ENCODE results near the gene MAPK9. TPM values are rescaled to one million over a fixed set of nuclear protein-coding genes. Genes with fewer than 3 reads are reported as not detected.
A peak's percentile ranks its signal among the peaks of the same experiment; 100 is the strongest.

MAPK9 gene
- total RNA-seq, 2 donors from 2014 or later = 46.4 to 50.2 TPM

DNA sequence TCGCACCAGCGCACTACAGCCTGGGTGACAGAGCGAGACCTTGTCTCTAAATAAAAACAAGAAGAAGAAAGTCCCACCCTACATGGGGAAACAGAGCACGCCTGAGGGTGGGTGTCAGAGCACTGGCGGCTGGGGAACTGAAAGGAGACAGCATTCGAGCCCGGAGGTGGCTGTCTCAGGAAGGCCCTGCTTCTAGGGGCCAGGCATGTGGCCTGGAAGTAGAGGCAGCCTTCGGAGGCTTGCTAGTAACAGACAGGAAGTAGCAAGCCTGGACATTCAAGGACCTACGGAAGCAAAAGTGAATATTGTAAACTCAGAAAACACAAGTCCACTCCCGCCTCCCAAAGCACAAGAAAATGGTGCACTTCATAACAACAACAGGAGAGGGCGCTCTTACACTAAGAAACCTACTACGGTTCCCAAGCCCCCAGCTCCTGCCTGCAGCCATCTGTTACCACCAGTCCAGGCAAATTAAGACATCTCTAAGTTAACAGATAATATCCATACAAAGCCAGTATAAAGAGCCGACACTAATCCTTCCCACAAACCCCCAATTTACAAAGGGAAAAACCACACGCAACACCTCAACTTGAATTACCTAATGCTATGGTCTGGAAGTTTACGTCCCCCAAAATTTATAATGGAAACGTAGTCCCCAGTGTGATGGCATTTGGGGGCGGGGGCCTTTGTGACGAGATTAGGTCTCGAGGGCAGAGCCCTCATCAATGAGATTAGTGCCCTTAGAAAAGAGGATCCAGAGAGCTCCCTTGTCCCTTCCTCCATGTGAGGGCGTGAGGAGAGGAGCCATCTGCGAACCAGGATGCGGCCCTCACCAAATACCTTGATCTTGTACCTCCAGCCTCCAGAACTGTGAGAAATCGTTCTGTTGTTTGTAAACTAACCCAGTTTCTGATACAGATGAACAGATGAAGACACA, 90.6 kb downstream of the MAPK9 start:
- peak; percentile 41 for TF ChIP-seq CTCF (IDR thresholded peaks at IDR 0.05)
- no peaks in the 10 kb centered on the region for H3K4me1 ChIP-seq
- intact Hi-C loops (cut with DNase I) = loop anchor here (10.0 kb wide), 1 partner anchor 113 kb away; no protein-coding TSS in a partner anchor
- no peak overlapping the region for H3K9ac ChIP-seq (ENCODE audit: low read depth in 2 of 2, low read length in 2 of 2)
- H3K27ac ChIP-seq = no peak overlapping the region
- H3K36me3 ChIP-seq = no peaks in the 10 kb centered on the region
- no peaks in the 10 kb centered on the region for H3K27me3 ChIP-seq
- no peaks in the 10 kb centered on the region for H3K9me3 ChIP-seq
- H3K4me3 ChIP-seq = no peak overlapping the region
- no peak for DNase-seq

DNA sequence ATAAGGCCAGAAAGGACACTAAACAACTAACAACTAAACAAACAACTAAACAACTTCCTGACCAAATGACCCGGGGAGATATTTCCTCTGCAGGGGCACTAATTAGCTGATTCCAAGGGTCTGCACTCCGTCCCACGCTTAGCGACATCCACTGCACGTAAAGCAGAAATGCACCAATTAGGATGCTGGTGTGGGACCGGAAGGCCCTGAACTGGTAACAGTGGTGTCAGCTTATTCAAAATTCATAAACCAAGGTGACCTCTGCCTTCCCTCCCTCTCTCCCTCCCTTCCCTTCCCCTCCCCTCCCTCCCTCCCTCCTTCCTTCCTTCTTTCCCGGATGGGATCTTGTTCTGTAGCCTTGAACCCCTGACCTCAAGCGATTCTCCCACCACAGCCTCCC, 92.5 kb downstream of the MAPK9 start:
- Histone ChIP-seq H3K9me3 (no peaks in the 10 kb centered on the region), H3K4me1 (no peaks in the 10 kb centered on the region), H3K4me3 (no peak overlapping the region), H3K27ac (no peak overlapping the region), H3K27me3 (no peaks in the 10 kb centered on the region), H3K36me3 (no peaks in the 10 kb centered on the region), H3K9ac (ENCODE audit: low read depth in 2 of 2, low read length in 2 of 2) (no peak overlapping the region)
- no peak for DNase-seq
- no peak for TF ChIP-seq CTCF (IDR thresholded peaks at IDR 0.05)
- intact Hi-C loops (cut with DNase I) = no loop called here

- Histone ChIP-seq H3K4me3 (no peak overlapping the region), H3K9me3 (no peaks in the 10 kb centered on the region), H3K4me1 (no peaks in the 10 kb centered on the region), H3K27me3 (no peaks in the 10 kb centered on the region), H3K9ac (ENCODE audit: low read depth in 2 of 2, low read length in 2 of 2) (no peak overlapping the region), H3K36me3 (no peaks in the 10 kb centered on the region), H3K27ac (no peak overlapping the region)
- DNase-seq = no peak
- no peak for TF ChIP-seq CTCF (IDR thresholded peaks at IDR 0.05)
- intact Hi-C loops (cut with DNase I) = no loop called here
Observed at GRCh38 chr5:180198208-180198607, 93.7 kb downstream of the MAPK9 start.

DNA sequence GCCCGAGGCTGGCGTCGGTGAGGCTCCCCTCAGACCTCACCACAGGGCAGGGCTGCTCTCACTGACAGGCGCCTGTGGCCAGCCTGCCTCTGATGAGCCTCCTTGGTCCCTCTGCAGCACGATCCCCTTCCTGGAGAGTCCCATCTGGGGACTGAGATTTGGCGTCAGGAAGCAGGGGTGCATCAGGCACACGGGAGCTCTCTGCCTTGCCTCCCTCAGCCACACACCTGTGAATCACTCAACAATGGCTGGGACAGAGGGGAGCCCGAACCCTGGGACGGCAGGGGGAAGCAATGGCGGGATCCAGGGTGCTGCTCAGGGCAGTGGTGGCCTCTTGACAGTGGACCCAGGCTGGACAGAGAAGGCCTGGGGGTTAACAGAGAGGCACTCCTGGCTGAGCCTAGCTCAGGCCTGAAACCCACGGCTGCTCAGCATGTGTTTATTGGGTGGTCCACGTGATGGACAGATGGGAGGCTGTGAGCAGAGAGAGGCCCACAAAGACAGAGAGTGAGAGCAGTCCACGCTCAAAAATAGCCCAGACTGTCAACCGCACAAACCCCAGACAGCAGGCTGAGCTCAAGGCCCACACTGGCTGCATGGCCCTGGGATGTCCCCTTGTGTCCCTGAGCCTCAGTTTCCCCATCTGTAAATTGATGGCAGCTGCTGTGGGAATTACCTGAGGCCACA, 94.7 kb downstream of the MAPK9 start:
- H3K9ac ChIP-seq (ENCODE audit: low read depth in 2 of 2, low read length in 2 of 2) = no peak overlapping the region
- H3K4me3 ChIP-seq = no peak overlapping the region
- DNase-seq = no peak
- intact Hi-C loops (cut with DNase I) = no loop called here
- H3K4me1 ChIP-seq = no peaks in the 10 kb centered on the region
- H3K27me3 ChIP-seq = no peaks in the 10 kb centered on the region
- no peaks in the 10 kb centered on the region for H3K36me3 ChIP-seq
- H3K9me3 ChIP-seq = no peaks in the 10 kb centered on the region
- H3K27ac ChIP-seq = no peak overlapping the region
- TF ChIP-seq CTCF (IDR thresholded peaks at IDR 0.05) = no peak

- H3K36me3 ChIP-seq = no peaks in the 10 kb centered on the region
- no peak overlapping the region for H3K9ac ChIP-seq (ENCODE audit: low read depth in 2 of 2, low read length in 2 of 2)
- H3K4me3 ChIP-seq = no peak overlapping the region
- H3K27me3 ChIP-seq = no peaks in the 10 kb centered on the region
- TF ChIP-seq CTCF (IDR thresholded peaks at IDR 0.05) = no peak
- no peaks in the 10 kb centered on the region for H3K9me3 ChIP-seq
- H3K27ac ChIP-seq = no peak overlapping the region
- intact Hi-C loops (cut with DNase I) = no loop called here
- no peak for DNase-seq
- H3K4me1 ChIP-seq = no peaks in the 10 kb centered on the region
Observed at GRCh38 chr5:180194410-180195345, 97.2 kb downstream of the MAPK9 start.
